ENCODE results near the gene PBX3. TPM values are rescaled to one million over a fixed set of nuclear protein-coding genes. Genes with fewer than 3 reads are reported as not detected.

Gene PBX3
- total RNA-seq, 3 donors from 2014 or later (not counting 1 experiment from before 2014, with no cell fraction given), result 42.1 to 46.9 (median 44.6) TPM

DNA sequence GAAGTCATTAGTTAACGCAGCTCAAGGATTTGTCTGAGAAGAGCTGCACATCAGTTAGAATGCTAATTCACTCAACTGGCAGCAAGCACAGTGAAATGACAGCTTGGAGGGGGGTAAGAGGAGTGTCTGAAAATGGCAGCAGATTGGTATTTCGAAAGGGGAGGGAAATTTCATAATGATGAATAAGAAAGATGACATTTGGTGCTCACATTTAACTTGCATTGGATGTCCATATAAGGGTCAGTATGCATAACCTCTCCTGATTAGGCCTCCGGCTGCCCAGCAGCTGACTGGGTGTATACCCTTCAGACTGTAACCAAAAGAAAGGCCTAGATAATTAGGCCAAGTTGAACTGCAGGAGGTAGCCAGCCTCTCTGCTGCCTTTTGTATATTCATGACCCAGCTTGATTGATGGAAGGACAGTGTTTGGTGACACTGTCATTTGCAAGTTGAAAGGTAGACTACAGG, 131.0 kb downstream of the PBX3 start:
- Histone ChIP-seq H3K27me3 (ENCODE audit: control insufficient read depth, insufficient read depth, low read length) (no peaks in the 10 kb centered on the region), H3K9me3 (ENCODE audit: control insufficient read depth, insufficient read depth, low read length) (no peaks in the 10 kb centered on the region), H3K36me3 (ENCODE audit: control insufficient read depth, insufficient read depth, low read length) (no peaks in the 10 kb centered on the region), H3K27ac (ENCODE audit: low read length) (no peak overlapping the region), H3K4me3 (ENCODE audit: low read length) (no peak overlapping the region), H3K4me1 (ENCODE audit: control insufficient read depth, insufficient read depth, low read length) (no peaks in the 10 kb centered on the region)
- peaks cover 4 to 9% of the 10 kb centered on the region in 2 donors for H3K4me1 Mint-ChIP-seq
- no peaks in the 10 kb centered on the region for H3K27me3 Mint-ChIP-seq (ENCODE audit: low read depth in 2 of 2)
- no peaks in the 10 kb centered on the region for H3K36me3 Mint-ChIP-seq
- H3K9me3 Mint-ChIP-seq, result no peaks in the 10 kb centered on the region
- ATAC-seq (no peak), DNase-seq (no peak)
- WGBS (ENCODE audit: insufficient coverage), result 95% methylated on average over 3 of the region's 3 CpGs
- TF ChIP-seq, protein P1, sequence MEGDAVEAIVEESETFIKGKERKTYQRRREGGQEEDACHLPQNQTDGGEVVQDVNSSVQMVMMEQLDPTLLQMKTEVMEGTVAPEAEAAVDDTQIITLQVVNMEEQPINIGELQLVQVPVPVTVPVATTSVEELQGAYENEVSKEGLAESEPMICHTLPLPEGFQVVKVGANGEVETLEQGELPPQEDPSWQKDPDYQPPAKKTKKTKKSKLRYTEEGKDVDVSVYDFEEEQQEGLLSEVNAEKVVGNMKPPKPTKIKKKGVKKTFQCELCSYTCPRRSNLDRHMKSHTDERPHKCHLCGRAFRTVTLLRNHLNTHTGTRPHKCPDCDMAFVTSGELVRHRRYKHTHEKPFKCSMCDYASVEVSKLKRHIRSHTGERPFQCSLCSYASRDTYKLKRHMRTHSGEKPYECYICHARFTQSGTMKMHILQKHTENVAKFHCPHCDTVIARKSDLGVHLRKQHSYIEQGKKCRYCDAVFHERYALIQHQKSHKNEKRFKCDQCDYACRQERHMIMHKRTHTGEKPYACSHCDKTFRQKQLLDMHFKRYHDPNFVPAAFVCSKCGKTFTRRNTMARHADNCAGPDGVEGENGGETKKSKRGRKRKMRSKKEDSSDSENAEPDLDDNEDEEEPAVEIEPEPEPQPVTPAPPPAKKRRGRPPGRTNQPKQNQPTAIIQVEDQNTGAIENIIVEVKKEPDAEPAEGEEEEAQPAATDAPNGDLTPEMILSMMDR (IDR thresholded peaks at IDR 0.05), result no peak
- H3K27ac Mint-ChIP-seq, result no peak overlapping the region
- intact Hi-C loops (cut with micrococcal nuclease), result no loop called here
- no peak overlapping the region for H3K4me3 Mint-ChIP-seq

DNA sequence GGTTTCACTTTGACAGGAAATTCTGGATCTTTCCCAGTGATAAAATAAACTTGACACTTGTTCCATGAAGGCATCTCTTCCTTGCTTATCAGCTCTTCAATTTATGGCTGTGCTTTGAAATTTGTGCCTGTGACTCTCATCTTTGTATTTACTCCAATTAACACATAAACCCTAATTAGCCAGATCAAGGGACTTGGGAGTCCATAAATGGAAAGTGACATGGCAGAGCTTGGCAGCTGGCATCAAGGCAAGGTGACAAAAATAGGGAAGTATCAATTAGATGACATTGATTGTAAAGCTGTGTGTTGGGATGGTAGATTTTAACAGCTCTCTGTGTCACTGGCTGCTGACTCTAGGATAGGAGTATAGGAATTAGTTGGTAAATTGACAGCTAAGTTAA, 133.9 kb downstream of the PBX3 start:
- no peaks in the 10 kb centered on the region for H3K27me3 Mint-ChIP-seq (ENCODE audit: low read depth in 2 of 2)
- H3K36me3 Mint-ChIP-seq, result no peaks in the 10 kb centered on the region
- no peaks in the 10 kb centered on the region for H3K9me3 ChIP-seq (ENCODE audit: control insufficient read depth, insufficient read depth, low read length)
- ATAC-seq (no peak), DNase-seq (no peak)
- no peak overlapping the region for H3K4me3 Mint-ChIP-seq
- TF ChIP-seq, protein P1 (IDR thresholded peaks at IDR 0.05), result no peak
- no peaks in the 10 kb centered on the region for H3K27me3 ChIP-seq (ENCODE audit: control insufficient read depth, insufficient read depth, low read length)
- peaks cover 4 to 9% of the 10 kb centered on the region in 2 donors for H3K4me1 Mint-ChIP-seq
- no peaks in the 10 kb centered on the region for H3K9me3 Mint-ChIP-seq
- intact Hi-C loops (cut with micrococcal nuclease), result no loop called here
- H3K36me3 ChIP-seq (ENCODE audit: control insufficient read depth, insufficient read depth, low read length), result no peaks in the 10 kb centered on the region
- H3K27ac ChIP-seq (ENCODE audit: low read length), result no peak overlapping the region
- no peaks in the 10 kb centered on the region for H3K4me1 ChIP-seq (ENCODE audit: control insufficient read depth, insufficient read depth, low read length)
- no peak overlapping the region for H3K4me3 ChIP-seq (ENCODE audit: low read length)
- no peak overlapping the region for H3K27ac Mint-ChIP-seq

DNA sequence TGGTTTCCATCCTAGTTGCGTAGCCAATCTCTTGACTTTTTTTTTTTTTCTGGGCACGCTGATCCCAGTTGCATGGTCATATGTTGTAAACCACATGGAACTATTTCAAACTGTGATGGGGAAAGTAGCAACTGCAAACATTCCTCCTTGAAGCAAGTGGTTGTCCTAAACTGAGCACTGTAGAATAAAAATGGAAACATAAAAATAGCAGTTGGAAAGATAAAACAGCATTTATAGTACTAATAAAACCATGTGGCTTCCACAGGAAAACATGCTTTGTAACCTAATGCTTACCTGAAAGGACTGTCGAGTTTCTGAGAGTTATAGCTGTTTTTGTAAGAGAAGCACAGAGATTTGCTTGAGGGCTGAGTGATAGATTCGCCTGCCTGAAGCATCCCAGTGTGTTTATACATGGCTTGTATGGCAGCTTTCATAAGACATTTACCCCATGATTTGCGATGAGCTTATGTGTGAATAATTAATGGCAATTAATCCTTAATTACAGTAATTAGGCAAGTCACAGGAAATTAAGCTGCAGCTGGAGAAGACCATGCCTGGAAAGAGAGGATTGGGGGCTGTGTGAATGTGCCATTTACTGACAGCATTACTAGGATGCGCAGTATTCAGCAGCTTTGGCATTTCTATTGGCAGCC, 136.5 kb downstream of the PBX3 start:
- Histone ChIP-seq H3K9me3 (ENCODE audit: control insufficient read depth, insufficient read depth, low read length) (no peaks in the 10 kb centered on the region), H3K4me3 (ENCODE audit: low read length) (no peak overlapping the region), H3K27ac (ENCODE audit: low read length) (no peak overlapping the region), H3K27me3 (ENCODE audit: control insufficient read depth, insufficient read depth, low read length) (no peaks in the 10 kb centered on the region), H3K4me1 (ENCODE audit: control insufficient read depth, insufficient read depth, low read length) (no peaks in the 10 kb centered on the region), H3K36me3 (ENCODE audit: control insufficient read depth, insufficient read depth, low read length) (no peaks in the 10 kb centered on the region)
- H3K27me3 Mint-ChIP-seq (ENCODE audit: low read depth in 2 of 2), result peaks cover 0 to 8% of the 10 kb centered on the region in 2 donors
- H3K36me3 Mint-ChIP-seq, result no peaks in the 10 kb centered on the region
- no peak overlapping the region for H3K4me3 Mint-ChIP-seq
- WGBS (ENCODE audit: insufficient coverage), result 96% methylated on average over 5 of the region's 6 CpGs
- TF ChIP-seq, protein P1 (IDR thresholded peaks at IDR 0.05), result no peak
- no peak overlapping the region for H3K27ac Mint-ChIP-seq
- intact Hi-C loops (cut with micrococcal nuclease), result no loop called here
- ATAC-seq (no peak), DNase-seq (no peak)
- H3K4me1 Mint-ChIP-seq, result peaks cover 0 to 5% of the 10 kb centered on the region in 2 donors
- H3K9me3 Mint-ChIP-seq, result no peaks in the 10 kb centered on the region

DNA sequence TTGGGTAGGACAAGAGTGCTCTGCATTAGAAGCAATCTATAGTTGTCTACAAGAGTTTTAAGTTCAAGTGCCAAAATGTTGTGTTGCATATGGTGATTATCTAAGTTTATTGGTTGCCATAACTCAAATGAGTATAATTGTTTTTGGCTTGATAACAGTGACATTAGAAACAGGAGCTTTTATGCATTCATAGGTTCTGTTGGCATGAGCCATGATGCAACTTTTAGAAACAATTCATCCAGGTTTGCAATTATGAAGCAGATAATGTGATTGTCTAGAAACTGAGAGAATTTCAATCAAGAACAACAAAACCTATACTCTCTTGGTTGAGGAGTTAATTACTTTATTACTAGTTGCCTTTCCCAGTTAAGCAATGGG, 137.0 kb downstream of the PBX3 start:
- DNase-seq (no peak), ATAC-seq (no peak)
- peaks cover 4 to 10% of the 10 kb centered on the region in 2 donors for H3K4me1 Mint-ChIP-seq
- peaks cover 2 to 8% of the 10 kb centered on the region in 2 donors for H3K27me3 Mint-ChIP-seq (ENCODE audit: low read depth in 2 of 2)
- TF ChIP-seq, protein P1 (IDR thresholded peaks at IDR 0.05), result no peak
- Histone ChIP-seq H3K36me3 (ENCODE audit: control insufficient read depth, insufficient read depth, low read length) (no peaks in the 10 kb centered on the region), H3K27me3 (ENCODE audit: control insufficient read depth, insufficient read depth, low read length) (peaks cover 4% of the 10 kb centered on the region), H3K4me3 (ENCODE audit: low read length) (no peak overlapping the region), H3K4me1 (ENCODE audit: control insufficient read depth, insufficient read depth, low read length) (peaks cover 3% of the 10 kb centered on the region), H3K9me3 (ENCODE audit: control insufficient read depth, insufficient read depth, low read length) (no peaks in the 10 kb centered on the region), H3K27ac (ENCODE audit: low read length) (no peak overlapping the region)
- H3K36me3 Mint-ChIP-seq, result no peaks in the 10 kb centered on the region
- no peak overlapping the region for H3K27ac Mint-ChIP-seq
- intact Hi-C loops (cut with micrococcal nuclease), result no loop called here
- no peak overlapping the region for H3K4me3 Mint-ChIP-seq
- no peaks in the 10 kb centered on the region for H3K9me3 Mint-ChIP-seq

Measured in natural killer cell (primary cell).